ENCODE data around the gene HTR7. TPM values are rescaled to one million over a fixed set of nuclear protein-coding genes. Genes with fewer than 3 reads are reported as not detected.
A peak's percentile ranks its signal among the peaks of the same experiment; 100 is the strongest.

HTR7 gene
- total and polyA plus RNA-seq, 4 donors: 0.12 to 0.65 (median 0.33) TPM

- WGBS, 2 donors: 85% methylated on average over 3 of the region's 3 CpGs
- H3K27me3 ChIP-seq (ENCODE audit: control insufficient read depth in 3 of 3, insufficient read depth in 3 of 3, low read length in 2 of 3): peaks cover 0 to 33% (median 30%) of the 10 kb centered on the region in 3 donors
- no peak overlapping the region for H3K9ac ChIP-seq (ENCODE audit: insufficient read depth in 1 of 2, low read length in 2 of 2)
These were observed 2.7 kb downstream of the HTR7 start for GRCh38 chr10:90855126-90855525.

GRCh38 chr10:90849956-90850749 lies 7.7 kb downstream of the HTR7 start:
- WGBS, 2 donors: 76 to 92% methylated on average over 1 of the region's 1 CpG
- no peak for DNase-seq
- Histone ChIP-seq H3K9ac (ENCODE audit: insufficient read depth in 1 of 2, low read length in 2 of 2) (no peak overlapping the region), H3K4me3 (no peak overlapping the region), H3K9me3 (ENCODE audit: control insufficient read depth in 4 of 4, insufficient read depth in 3 of 4, low read length in 3 of 4) (peaks cover 0 to 8% (median 2%) of the 10 kb centered on the region in 4 donors), H3K27ac (ENCODE audit: low read depth in 1 of 2, low read length in 1 of 2) (no peak overlapping the region), H3K27me3 (ENCODE audit: control insufficient read depth in 3 of 3, insufficient read depth in 3 of 3, low read length in 2 of 3) (peaks cover 0 to 11% (median 10%) of the 10 kb centered on the region in 3 donors), H3K36me3 (ENCODE audit: control insufficient read depth in 4 of 4, insufficient read depth in 4 of 4, low read length in 4 of 4) (no peaks in the 10 kb centered on the region), H3K4me1 (ENCODE audit: control insufficient read depth in 5 of 5, insufficient read depth in 5 of 5, low read length in 5 of 5) (peaks cover 0 to 2% (median 0%) of the 10 kb centered on the region in 5 donors)
- ATAC-seq (ENCODE audit: insufficient read depth, low FRiP score): no peak
- no peak for TF ChIP-seq CTCF (IDR thresholded peaks at IDR 0.05; ENCODE audit: control extremely low read depth, extremely low read depth)

More at GRCh38 chr10:90855126-90855525, 2.7 kb downstream of the HTR7 start:
- H3K27ac ChIP-seq (ENCODE audit: low read depth in 1 of 2, low read length in 1 of 2): no peak overlapping the region
- no peak for ATAC-seq (ENCODE audit: insufficient read depth, low FRiP score)
- DNase-seq: no peak
- H3K4me3 ChIP-seq: no peak overlapping the region
- peaks cover 0 to 5% (median 0%) of the 10 kb centered on the region in 4 donors for H3K9me3 ChIP-seq (ENCODE audit: control insufficient read depth in 4 of 4, insufficient read depth in 3 of 4, low read length in 3 of 4)
- peaks cover 0 to 4% (median 0%) of the 10 kb centered on the region in 5 donors for H3K4me1 ChIP-seq (ENCODE audit: control insufficient read depth in 5 of 5, insufficient read depth in 5 of 5, low read length in 5 of 5)
- TF ChIP-seq CTCF (IDR thresholded peaks at IDR 0.05; ENCODE audit: control extremely low read depth, extremely low read depth): no peak
- no peaks in the 10 kb centered on the region for H3K36me3 ChIP-seq (ENCODE audit: control insufficient read depth in 4 of 4, insufficient read depth in 4 of 4, low read length in 4 of 4)

GRCh38 chr10:90847436-90847835 lies 10.4 kb downstream of the HTR7 start:
- Histone ChIP-seq H3K9me3 (ENCODE audit: control insufficient read depth in 4 of 4, insufficient read depth in 3 of 4, low read length in 3 of 4) (peaks cover 0 to 8% (median 3%) of the 10 kb centered on the region in 4 donors), H3K27ac (ENCODE audit: low read depth in 1 of 2, low read length in 1 of 2) (no peak overlapping the region), H3K27me3 (ENCODE audit: control insufficient read depth in 3 of 3, insufficient read depth in 3 of 3, low read length in 2 of 3) (peaks cover 0 to 3% (median 0%) of the 10 kb centered on the region in 3 donors), H3K36me3 (ENCODE audit: control insufficient read depth in 4 of 4, insufficient read depth in 4 of 4, low read length in 4 of 4) (no peaks in the 10 kb centered on the region), H3K4me3 (no peak overlapping the region), H3K4me1 (ENCODE audit: control insufficient read depth in 5 of 5, insufficient read depth in 5 of 5, low read length in 5 of 5) (peaks cover 0 to 2% (median 0%) of the 10 kb centered on the region in 5 donors), H3K9ac (ENCODE audit: insufficient read depth in 1 of 2, low read length in 2 of 2) (no peak overlapping the region)
- 13 to 24% methylated on average over 1 of the region's 1 CpG for WGBS, 2 donors
- ATAC-seq (ENCODE audit: insufficient read depth, low FRiP score) (peak; percentile 53), DNase-seq (no peak)
- no peak for TF ChIP-seq CTCF (IDR thresholded peaks at IDR 0.05; ENCODE audit: control extremely low read depth, extremely low read depth)
